Measurements from ENCODE around the gene FOXO1. TPM values are rescaled to one million over a fixed set of nuclear protein-coding genes. Genes with fewer than 3 reads are reported as not detected.

Gene FOXO1
- total and polyA plus RNA-seq, 12 donors = 3.4 to 31.2 (median 15.8) TPM

DNA sequence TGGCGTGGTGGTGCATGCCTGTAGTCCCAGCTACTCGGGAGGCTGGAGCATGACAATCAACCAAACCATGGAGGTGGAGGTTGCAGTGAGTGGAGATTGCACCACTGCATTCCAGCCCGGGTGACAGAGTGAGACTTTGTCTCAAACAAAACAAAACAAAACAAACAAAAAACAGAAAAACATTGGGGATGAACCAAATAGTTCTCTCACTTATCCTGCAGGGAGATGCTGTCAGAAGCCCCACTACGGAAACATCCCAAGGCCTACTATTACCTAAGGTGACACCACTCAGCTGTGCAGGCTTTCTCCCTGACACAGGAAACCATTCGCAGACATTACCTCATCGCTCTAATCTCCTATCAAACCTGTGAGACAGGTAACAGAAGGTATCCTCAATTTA, 113.5 kb downstream of the FOXO1 start:
- no peak for ATAC-seq
- DNase-seq = no peak
- no peaks in the 10 kb centered on the region for H3K27me3 ChIP-seq
- TF ChIP-seq, protein P1, sequence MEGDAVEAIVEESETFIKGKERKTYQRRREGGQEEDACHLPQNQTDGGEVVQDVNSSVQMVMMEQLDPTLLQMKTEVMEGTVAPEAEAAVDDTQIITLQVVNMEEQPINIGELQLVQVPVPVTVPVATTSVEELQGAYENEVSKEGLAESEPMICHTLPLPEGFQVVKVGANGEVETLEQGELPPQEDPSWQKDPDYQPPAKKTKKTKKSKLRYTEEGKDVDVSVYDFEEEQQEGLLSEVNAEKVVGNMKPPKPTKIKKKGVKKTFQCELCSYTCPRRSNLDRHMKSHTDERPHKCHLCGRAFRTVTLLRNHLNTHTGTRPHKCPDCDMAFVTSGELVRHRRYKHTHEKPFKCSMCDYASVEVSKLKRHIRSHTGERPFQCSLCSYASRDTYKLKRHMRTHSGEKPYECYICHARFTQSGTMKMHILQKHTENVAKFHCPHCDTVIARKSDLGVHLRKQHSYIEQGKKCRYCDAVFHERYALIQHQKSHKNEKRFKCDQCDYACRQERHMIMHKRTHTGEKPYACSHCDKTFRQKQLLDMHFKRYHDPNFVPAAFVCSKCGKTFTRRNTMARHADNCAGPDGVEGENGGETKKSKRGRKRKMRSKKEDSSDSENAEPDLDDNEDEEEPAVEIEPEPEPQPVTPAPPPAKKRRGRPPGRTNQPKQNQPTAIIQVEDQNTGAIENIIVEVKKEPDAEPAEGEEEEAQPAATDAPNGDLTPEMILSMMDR (IDR thresholded peaks at IDR 0.05) = no peak
- no peaks in the 10 kb centered on the region for H3K36me3 ChIP-seq
- H3K4me3 ChIP-seq = no peak overlapping the region
- no peak overlapping the region for H3K27ac ChIP-seq
- 93 to 99% methylated on average over 6 of the region's 6 CpGs for WGBS, 2 donors
- intact Hi-C loops (cut with DNase I) = loop anchor here in 1 of 10 donors (10.0 kb wide), 1 partner anchor 488 kb away; no protein-coding TSS in a partner anchor
- H3K9me3 ChIP-seq = no peaks in the 10 kb centered on the region
- peaks cover 0 to 45% (median 30%) of the 10 kb centered on the region in 9 donors for H3K4me1 ChIP-seq

DNA sequence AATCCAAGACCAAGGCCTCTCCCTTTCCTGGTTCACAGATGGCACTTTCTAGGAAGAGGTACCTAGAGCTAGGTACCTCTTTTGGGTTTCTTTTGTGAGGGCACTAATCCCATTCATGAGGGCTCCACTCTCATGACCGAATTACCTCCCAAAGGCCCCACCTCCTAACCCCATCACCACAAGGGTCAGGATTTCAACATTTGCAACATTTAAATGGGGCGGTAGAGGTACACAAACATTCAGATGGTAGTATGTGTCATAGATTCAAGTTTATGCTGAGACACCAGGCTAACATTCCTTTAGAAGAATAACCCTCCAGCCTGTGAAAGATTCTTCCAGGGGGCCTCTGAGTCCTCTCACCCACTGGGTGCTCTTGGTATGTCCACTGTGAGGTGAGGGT, 116.3 kb downstream of the FOXO1 start:
- DNase-seq (no peak), ATAC-seq (no peak)
- Histone ChIP-seq H3K9me3 (no peaks in the 10 kb centered on the region), H3K36me3 (no peaks in the 10 kb centered on the region), H3K27ac (no peak overlapping the region), H3K4me1 (peaks cover 0 to 25% (median 8%) of the 10 kb centered on the region in 9 donors), H3K4me3 (no peak overlapping the region), H3K27me3 (no peaks in the 10 kb centered on the region)
- intact Hi-C loops (cut with DNase I) = loop anchor here in 1 of 10 donors (10.0 kb wide), 1 partner anchor 485 kb away; no protein-coding TSS in a partner anchor
- TF ChIP-seq, protein P1 (IDR thresholded peaks at IDR 0.05) = no peak
- 96 to 100% methylated on average over 2 of the region's 2 CpGs for WGBS, 2 donors

DNA sequence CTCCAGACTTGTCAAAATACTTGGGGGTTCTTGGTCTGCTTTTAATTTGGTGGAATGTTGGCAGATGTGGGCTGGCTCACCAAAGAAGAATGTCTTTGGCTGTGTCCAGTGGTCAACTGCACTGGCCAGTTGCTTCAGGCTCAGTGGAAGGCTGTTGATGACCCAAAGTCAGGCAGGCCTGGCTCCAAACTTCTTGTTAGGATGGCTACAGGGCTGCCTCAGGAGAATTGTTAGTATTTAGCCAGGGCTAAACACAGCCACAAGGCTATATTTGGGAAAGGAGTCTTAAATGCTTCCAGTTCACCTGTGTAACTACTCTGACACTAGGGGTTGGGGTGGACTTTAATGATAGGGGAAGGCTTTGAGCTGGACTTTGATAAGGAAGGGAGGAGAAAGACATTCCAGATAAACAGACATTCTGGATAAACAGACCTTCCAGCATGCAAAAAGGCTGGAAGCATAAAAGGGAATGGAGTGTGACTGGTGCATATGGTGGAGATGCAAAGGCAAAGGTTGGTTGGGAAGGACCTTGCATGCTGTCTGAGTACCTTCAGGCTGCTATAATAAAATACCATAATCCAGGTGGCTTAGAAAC, 116.8 kb downstream of the FOXO1 start:
- ATAC-seq (peak in 3 of 8 donors; percentile 36 to 59 (median 48)), DNase-seq (no peak)
- Histone ChIP-seq H3K27ac (peak overlapping the region in 1 of 10 donors; percentile 23), H3K4me1 (peaks cover 0 to 23% (median 8%) of the 10 kb centered on the region in 9 donors), H3K36me3 (no peaks in the 10 kb centered on the region), H3K27me3 (no peaks in the 10 kb centered on the region), H3K9me3 (no peaks in the 10 kb centered on the region), H3K4me3 (no peak overlapping the region)
- TF ChIP-seq, protein P1 (IDR thresholded peaks at IDR 0.05) = no peak
- intact Hi-C loops (cut with DNase I) = loop anchor here in 1 of 10 donors (10.0 kb wide), 1 partner anchor 485 kb away; no protein-coding TSS in a partner anchor

DNA sequence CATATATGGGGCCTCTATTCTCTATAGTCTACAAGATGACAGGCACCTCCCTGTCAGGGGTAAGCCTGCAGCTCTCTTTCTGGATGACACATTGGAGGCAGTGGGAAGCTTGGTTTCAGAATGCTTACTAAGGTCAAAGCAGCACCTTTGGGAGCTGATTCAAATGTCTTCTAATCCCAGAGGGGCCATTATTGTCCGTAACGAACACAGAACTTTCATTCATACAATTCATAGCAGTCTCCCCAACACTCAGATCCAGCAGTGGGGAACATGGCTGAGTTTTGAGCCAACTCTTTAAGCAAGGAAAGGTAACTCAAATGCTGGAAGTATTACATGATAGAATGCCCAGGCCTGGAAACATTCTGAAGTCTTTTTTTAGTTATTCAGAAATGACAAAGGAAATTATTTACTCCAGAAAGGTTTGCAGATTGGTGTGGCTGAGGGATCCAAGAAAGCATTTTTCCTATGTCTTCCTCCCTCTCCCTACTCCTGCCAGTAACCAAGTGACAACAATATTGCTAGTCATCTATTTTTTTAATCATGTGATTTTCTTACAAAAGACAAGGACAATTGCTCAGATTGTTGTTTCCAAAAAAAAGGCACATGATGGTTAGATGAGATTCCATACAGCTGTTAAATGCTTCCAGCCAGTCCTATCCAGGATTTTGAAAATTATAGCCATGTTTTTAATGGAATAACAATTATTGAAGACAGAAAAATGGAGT, 118.7 kb downstream of the FOXO1 start:
- H3K27me3 ChIP-seq = no peaks in the 10 kb centered on the region
- H3K27ac ChIP-seq = peak overlapping the region in 1 of 10 donors; percentile 32
- no peak overlapping the region for H3K4me3 ChIP-seq
- no peak for DNase-seq
- peak in 3 of 8 donors; percentile 24 to 37 (median 25) for ATAC-seq
- H3K9me3 ChIP-seq = no peaks in the 10 kb centered on the region
- WGBS, 2 donors = 44 to 51% methylated on average over 2 of the region's 2 CpGs
- intact Hi-C loops (cut with DNase I) = no loop called here
- H3K36me3 ChIP-seq = no peaks in the 10 kb centered on the region
- peaks cover 0 to 23% (median 8%) of the 10 kb centered on the region in 9 donors for H3K4me1 ChIP-seq
- TF ChIP-seq, protein P1 (IDR thresholded peaks at IDR 0.05) = no peak

Measured in heart right ventricle (tissue), 16 donors.